Mesenteric fat pad (tissue), 1 donor: ENCODE measurements around the gene TRIM54. TPM values are rescaled to one million over a fixed set of nuclear protein-coding genes. Genes with fewer than 3 reads are reported as not detected.
A peak's percentile ranks its signal among the peaks of the same experiment; 100 is the strongest.
"Not testable (repeated sequence)": the region's sequence is repeated elsewhere in the genome, so short reads cannot be mapped to it uniquely, and the experiment has no call there.

Source experiments
- DNase-seq: peaks from one replicate; pipeline ENCODE4 v3.0.0-alpha.2; 2020; ENCODE audit warnings: low spot score
- total RNA-seq: library from RNA; stranded (reverse); fragmentation: NEBNext Ultra II Directional; extraction: Animal tissue kit (Norgen Biotek cat#: 25700); gene quantifications from one replicate; pipeline ENCODE4 v1.2.1, GENCODE V29; 2021
- donor health status: DM: yes; HTN: yes; CAD: no.

Gene TRIM54
- total RNA-seq, 1 donor from 2014 or later: not detected

- no peak for DNase-seq
These were observed 27.4 kb downstream of the TRIM54 start for GRCh38 chr2:27309651-27310050.

DNA sequence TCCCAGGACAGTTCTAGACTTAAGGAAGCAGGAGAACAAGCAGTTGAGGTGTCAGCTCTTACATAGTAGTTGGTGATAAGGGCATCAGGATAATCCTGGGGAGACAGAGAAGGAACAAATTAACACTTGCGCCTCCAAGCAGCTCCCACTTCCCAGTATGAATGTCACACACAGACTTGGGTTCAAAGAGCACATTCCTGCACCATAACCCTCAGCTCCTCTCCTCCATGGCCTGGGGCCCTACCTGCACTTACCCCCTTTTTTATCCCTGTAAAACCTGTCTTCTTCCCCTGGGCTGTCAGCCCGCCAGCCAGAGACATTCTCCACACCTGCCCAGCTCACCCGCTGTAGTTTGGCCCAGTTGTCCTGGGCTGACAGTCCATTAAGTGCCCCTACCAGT lies 29.9 kb downstream of the TRIM54 start:
- no peak for DNase-seq

DNA sequence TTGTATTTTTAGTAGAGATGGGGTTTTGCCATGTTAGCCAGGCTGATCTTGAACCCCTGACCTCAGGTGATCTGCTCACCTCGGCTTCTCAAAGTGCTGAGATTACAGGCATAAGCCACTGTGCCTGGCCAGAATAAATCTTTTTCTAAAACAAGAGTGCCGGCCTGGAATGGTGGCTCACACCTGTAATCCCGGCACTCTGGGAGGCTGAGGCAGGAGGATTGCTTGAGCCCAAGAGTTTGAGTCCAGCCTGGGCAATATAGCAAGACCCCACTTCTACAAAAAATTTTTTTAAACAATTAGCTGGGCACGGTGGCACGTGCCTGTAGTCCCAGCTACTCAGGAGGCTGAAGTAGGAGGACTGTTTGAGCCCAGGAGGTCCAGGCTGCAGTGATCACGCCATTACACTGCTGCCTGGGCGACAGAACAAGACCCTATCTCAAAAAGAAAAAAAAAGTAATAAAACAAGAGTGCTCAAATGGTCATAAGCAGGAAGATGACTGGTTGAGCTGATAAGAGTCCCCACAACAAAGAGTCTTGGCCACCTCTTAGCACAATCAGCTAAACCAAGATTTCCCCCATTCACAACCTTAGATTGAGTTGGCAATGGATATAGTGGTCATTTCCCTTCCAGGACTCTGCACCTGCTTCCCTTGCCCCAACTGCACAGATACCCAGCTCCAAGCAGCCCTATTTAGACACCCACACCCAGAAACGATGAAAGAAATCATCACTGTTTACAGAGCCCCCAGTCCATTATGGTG lies 31.8 kb downstream of the TRIM54 start:
- no peak for DNase-seq

- no peak for DNase-seq
These were observed 32.5 kb downstream of the TRIM54 start for GRCh38 chr2:27314709-27315108.

DNA sequence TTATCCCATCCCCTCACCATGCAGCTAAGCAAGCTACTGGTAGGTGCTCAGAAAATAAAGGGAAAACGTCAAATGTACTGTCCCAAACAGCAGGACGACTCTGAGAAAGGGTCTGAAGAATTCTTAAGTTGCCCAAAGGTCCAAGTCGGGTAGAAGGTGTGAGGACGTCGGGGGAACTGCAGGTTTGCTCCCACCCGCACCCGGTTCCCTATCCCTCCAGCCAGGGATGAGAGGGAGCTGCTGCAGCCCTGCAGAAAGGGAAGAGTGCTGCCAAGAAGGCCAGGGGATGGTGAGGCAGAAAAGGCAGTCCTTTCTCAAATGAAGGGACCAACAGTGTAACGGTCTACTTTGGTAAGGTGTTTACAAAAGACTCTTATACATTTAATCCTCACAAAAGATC lies 32.9 kb downstream of the TRIM54 start:
- DNase-seq: no peak

- DNase-seq: no peak
These were observed 34.6 kb downstream of the TRIM54 start for GRCh38 chr2:27316655-27317412.

- not testable (repeated sequence) for DNase-seq
These were observed 37.6 kb downstream of the TRIM54 start for GRCh38 chr2:27319839-27320238.

DNA sequence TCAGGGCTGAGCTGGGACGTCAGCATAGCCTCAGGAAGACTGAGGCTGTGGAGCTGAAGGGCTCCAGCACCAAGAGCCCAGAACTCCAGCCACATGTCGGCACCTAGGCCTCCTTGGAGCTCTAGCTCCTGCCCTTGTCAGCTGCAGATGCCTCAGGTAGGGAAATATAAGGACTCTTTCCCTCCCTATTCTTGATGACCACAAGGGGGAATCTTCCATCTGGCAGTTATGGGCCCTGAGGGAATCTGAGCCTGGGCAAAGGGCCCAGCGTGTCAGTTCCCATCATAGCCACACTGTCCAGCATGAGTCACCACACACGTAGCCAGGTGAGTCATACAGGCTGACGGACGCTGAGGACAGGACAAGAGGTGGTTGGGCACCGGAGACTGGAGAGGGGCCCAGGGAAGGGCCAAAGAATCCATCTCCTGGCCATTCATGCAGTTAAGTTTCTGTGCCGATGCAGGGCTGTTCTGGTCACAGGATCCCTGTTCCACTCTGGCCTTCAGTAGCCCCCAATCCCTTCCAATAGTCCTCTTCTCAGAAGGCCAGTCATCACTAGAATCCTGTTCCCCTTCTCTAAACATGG lies 38.8 kb downstream of the TRIM54 start:
- no peak for DNase-seq

GRCh38 chr2:27322301-27322765 lies 40.1 kb downstream of the TRIM54 start:
- DNase-seq: no peak

GRCh38 chr2:27322766-27323595 lies 40.8 kb downstream of the TRIM54 start, which contains the start of gene MPV17:
Gene MPV17 (minus strand): TSS chr2:27323097. CDS start chr2:27322517, 580 bp downstream.
- peak; percentile 95 for DNase-seq

- no peak for DNase-seq
These were observed 41.5 kb downstream of the TRIM54 start for GRCh38 chr2:27323596-27324285.

DNA sequence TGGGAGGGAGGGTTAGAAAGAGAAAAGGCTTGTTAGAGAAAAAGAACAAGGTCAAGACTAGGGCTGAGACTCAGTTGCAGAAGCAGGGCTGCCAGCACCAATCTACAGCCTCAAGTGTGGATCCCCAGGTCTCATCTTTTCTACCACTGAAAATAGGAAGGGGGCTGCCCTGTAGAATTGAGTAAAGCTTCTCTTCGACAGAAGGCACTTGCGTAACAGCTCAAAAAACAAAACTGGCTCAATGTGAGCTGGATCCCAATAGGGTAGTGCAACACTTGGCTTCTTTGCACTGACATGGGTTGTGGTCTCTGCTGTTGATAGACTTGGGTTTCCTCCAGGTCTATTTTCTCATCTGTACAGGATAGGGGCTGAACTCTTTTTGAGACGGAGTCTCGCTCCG lies 42.5 kb downstream of the TRIM54 start:
- no peak for DNase-seq

DNA sequence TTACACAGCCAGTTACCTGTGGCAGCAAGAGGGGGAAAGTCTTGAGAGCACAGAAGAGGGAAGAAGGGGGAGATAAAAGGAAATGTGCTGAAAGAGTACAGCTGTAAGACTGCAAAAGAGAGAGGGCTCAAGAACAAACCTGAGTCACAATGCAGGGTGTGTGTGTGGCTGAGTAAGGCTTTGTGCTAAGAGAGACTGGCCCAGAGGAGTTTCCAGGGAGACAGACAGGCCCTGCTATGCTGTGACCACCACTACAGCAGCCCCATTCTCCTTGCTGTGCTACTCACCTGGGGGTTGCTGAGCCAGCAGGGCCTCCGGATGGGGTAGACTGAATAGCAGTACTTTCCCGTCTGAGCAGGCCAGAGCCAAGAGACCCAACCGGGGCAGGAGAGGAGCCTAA lies 53.1 kb downstream of the TRIM54 start:
- DNase-seq: no peak

DNA sequence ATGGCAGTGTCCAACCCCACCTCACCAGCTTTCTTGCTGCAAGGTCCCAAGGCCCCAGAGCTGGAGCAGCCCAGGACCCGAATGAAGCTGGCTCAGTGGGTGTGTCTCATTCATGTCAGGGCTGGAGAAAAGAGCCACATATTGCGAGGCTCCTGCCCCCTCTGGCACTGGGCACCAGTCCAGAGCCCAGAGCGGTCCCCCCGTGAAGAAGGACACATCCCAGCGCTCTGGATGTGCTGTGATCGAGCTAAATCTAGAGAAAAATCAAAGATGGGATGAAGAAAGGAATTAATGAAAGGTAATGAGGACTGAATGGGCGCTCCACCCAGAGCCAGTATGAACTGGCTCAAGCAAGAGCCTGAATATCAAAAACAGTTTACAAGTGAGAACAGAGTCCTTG lies 53.9 kb downstream of the TRIM54 start:
- DNase-seq: no peak

GRCh38 chr2:27347641-27348040 lies 65.4 kb downstream of the TRIM54 start:
- no peak for DNase-seq

DNA sequence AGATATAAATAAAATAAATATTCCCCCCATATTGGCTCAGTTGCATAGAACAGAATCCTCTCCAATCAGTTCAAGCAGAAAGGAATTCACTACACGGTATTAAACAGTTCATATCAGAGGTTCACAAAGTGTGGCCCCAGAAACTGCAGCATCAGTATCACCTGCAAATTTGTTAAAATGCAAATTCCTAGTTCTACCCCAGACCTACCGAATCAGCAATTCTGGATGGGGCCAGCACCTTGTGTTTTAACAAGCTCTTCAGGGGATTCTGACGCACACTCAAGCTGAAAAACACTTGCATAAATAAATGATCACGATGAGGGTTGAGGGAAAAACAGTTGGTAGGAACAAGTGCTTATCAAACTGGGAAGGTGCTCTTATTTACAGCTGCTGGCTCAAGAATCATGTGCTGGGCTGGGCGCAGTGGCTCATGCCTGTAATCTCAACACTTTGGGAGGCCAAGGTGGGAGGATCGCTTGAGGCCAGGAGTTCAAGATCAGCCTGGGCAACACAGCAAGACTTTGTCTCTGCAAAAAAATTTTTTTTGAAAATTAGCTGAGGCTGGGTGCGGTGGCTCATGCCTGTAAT lies 68.0 kb downstream of the TRIM54 start:
- no peak for DNase-seq

DNA sequence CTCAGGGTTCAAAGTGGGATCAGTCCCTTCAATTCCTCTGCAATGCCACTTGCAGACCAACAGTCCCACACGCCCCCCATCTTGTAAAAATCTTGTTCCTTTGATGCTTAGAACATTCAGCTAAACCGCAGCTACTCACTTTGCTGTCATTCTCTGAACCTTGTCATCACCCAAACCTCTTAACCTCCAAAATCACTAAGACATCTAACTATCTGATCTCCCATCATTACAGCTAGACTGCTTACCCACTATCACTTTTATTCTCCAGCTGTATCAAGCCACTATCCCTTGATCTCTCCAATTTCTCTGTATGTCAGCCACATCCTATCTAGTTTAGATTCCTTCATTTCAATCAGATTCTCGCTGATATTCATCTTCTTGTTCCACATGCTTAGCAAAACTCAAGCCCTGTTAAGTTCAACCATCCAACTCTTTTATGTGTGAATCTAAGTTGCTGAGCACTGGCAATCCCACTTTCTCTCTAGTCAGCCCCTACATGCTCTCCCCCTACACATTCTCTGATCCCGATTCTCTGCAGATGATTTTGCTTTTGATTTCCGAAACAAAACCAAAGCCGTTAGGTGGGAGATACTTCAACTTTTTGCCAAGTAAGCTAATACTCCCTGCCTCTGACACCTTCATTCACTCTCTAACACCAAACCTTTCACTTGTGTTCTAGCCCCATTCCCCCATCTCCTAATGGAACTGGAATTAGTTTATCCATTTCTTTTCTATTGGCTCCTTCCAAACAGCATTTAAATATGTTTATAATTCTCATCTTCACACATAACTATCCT lies 69.8 kb downstream of the TRIM54 start:
- no peak for DNase-seq

GRCh38 chr2:27353386-27353761 lies 71.1 kb downstream of the TRIM54 start:
- not testable (repeated sequence) for DNase-seq
